DMS79 (cell line): ENCODE data around the gene MYMX.

ENCODE experiments used
- DNase-seq: peaks from one replicate; lab custom pipeline; 2025; lab: John Stamatoyannopoulos, UW

Gene MYMX

DNA sequence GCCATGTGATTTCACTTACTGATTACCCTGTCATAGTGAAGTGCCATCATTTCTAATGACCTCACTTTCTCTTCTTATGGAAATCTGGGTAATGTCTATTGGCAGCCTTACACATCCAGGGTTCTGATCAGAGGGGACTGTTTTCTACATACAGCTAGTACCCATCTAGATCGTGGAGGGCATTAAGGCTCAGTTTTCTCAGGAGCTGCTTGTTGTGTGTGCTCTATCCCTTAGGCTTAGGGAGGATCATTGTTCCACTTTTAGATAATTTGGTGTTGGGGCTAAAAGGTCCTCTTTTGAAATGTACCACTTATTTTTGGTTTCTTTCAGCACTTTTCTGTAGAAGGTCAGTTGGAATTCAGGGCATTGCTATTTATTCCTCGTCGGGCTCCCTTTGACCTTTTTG lies 34.0 kb downstream of the MYMX start:
- DNase-seq: no peak

DNA sequence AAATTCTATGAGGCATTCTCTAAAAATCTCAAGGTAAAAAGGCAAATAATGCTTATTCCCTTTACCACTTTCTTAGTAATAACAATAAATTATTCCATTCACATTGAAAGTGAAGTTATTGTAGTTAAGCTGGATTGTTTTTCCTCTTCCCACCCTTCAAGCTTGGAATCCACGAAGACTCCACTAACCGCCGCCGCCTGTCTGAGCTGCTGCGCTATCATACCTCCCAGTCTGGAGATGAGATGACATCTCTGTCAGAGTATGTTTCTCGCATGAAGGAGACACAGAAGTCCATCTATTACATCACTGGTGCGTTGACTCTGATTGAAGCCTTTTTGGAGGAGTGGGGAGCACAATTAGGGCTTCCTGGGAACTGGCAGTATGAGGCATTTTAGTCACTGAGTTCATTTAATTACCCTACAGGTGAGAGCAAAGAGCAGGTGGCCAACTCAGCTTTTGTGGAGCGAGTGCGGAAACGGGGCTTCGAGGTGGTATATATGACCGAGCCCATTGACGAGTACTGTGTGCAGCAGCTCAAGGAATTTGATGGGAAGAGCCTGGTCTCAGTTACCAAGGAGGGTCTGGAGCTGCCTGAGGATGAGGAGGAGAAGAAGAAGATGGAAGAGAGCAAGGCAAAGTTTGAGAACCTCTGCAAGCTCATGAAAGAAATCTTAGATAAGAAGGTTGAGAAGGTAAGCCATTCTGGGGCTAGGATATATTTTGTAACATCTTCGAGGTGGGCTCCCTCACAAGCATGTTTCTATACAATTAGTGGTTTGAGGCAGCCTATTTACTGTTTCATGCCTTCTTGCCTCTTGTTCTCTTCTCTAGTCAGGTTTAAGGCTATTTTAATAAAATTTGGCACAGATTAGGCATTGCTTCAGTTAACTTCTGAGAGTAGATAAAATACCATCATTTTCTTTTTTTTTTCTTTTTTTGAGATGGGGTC lies 35.1 kb downstream of the MYMX start:
- no peak for DNase-seq

DNA sequence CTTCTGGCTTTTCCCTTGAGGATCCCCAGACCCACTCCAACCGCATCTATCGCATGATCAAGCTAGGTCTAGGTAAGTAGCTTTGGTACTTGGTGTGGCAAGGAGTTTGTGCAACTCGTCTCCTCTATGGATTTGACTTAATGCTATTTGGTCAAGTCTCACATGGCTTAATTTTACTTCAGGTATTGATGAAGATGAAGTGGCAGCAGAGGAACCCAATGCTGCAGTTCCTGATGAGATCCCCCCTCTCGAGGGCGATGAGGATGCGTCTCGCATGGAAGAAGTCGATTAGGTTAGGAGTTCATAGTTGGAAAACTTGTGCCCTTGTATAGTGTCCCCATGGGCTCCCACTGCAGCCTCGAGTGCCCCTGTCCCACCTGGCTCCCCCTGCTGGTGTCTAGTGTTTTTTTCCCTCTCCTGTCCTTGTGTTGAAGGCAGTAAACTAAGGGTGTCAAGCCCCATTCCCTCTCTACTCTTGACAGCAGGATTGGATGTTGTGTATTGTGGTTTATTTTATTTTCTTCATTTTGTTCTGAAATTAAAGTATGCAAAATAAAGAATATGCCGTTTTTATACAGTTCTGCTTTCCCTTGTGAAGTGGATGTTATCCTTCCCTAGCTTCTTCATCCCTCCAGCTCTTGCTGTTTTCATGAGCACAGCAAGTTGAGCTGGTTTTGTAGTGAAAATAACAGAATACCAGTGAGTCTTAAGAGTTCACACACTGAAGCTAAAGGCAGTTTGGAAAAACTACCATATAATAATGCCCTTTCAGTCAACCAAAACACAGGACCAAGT lies 36.8 kb downstream of the MYMX start:
- no peak for DNase-seq

DNA sequence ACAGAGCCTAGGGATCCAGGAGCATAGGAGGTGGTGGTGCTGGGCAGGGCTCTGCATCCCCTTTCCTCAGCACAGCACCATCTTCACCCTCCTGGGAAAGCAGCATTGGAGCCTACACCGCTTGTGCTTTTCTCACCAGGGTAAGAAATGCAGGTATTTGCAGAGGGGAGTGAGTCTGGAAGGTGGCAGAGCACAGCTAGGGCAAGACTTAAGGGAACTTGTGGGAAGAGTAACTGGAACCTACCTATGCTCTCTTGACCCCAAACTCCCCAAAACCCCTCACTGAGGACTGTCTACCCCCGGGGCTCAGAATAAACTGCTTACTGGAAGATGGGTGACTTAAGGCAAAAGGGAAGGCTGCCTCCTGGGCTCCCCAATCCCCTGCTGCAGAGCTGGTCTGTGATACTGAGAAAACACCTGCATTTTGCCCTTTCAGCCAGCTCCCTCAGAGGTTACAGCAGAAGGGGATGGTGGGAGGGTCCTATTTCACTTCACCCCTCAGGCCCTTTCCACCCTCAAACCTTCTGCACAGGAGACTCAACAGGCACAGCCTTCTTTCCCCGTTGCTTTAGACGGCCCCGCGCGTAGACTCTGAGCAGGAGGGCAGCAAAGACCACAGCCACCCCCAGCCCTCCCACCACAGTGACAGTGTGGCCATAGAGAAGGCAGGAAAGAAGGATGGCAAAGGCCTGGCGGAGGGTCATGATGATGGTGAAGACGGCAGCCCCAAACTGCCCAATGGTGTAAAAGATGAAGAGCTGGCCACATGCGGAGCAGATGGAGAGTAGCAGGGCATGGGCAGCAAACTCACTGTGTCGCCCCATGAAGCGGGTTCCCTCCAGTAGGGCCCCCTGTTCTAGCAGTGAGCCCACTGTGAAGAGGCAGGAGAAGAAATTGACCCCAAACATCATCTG lies 37.7 kb downstream of the MYMX start:
- no peak for DNase-seq

DNA sequence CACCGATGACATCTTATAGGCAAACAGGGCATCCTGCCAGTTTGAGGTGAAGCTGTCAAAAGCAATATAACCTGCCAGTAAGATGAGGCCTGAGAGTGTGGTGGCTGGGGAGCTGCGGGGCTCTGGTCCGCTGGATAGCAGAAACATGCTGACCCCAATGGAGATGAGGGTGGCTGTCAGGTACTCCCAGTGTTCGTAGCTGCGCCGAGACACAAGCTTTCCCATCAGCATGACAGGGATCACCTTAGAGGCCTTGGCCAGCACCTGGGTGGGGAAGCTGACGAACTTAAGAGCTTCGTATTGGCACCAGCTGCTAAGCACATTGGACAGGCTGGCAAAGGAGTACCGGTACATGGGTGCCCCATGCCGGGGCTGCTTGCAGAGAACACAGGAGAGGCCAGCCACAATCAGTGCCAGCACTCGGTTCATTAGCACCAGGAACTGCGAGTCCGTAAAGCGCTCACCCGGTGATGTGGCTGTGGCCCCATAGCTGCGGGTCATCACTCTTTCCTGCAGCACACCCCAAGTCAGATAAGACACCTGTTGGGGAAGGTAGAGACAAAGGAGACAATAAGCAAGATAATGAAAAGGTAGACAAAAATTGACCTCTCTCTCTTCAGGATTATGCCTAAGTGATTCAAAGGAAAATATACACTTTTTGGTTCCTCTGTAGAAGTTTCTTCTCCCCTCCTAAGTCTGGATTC lies 38.5 kb downstream of the MYMX start:
- no peak for DNase-seq

DNA sequence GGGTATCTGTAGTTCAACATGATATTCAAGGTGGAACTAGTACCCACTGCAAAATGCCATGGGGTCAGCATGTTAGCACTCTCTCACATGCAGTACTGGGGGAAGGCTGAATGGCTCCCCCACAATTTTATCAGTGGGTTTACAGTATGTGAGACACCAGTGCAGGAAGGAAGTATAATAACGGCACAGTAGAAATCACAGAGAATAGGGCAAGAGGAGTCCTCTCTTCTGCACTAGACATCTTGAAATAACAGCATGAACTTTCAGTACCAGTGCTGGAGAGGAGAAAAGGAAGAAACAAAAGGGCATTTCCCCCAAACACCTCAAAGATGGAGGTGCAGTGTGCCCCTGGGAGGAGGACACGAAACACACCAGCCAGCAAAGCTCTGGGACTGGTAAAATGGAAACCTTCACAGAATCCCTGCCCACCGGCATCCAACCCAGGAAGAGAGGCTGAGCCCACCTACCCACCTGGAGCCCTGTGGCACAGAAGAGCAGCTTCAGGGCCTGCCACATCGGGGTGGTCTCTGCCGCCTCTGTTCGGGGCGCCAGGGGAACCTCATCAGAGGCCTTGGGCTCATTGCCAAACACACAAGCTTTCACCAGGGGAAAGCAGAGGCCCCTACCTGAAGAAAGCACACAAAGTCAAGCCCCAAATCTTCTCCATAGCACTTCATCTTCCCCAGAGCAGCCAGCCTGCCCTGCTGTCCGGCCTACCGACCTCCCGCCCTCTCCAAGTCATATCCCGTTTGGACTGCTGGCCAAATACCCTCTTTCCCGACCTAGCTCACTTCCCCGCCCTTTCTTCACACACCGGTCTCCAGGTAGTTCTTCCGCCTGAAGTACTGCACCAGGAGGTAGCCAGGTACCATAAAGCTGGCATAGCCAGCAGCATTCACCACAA lies 39.4 kb downstream of the MYMX start:
- peak; percentile 38 for DNase-seq

DNA sequence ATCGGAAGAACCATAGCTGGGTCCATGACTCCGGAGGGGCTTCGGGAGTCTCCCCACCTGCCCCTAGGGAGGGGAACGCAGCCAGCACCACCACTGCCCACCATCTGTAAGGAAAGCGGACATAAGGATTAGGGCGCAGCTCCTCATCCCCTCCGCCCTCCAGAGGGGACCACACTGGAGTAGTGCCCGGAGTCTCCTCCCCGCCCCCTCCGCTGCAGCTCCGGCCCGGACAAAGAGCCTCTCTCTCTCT lies 40.0 kb downstream of the MYMX start:
- DNase-seq: no peak

DNA sequence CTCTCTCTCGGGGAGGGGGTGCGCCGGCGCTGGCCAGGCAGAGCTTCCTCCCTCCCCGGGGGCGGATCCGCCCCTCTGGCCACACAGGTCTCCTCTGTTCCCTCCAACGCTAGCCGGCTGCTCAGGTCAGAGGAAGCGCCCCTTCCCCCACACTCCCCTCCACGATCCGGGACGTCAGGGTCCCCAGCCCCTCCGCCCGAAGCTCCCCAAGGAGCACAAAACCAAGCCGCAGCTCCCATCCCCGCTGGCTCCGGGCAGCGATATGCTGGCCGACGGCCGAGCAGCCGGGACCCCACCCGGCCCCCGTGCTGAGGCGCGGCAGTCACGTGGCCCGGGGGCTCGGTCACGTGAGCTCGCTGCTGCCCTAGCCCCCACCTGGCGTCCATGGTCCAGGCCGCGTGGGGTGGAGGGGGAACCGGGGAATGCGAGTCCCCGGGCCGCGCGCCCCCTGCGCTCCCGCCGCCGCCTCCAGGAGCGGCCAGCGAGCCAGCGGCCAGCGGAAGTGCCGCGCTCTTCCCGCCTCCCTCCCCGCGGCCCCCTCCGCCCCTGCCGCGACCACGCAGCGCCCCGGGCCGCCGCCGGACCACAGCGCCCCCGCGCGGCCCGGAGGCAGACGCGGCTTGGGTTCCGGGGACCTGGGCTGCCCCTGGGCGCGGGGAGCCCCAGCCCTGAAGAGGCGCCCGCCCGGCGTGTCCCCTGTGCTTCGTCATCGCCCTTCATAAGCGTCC lies 40.5 kb downstream of the MYMX start, which contains the start of gene SLC35B2:
Gene SLC35B2, minus strand, starts transcription at position 504 of the 728 bp plus-strand sequence. Its CDS starts 118 bp downstream, at position 386.
- DNase-seq: peak; percentile 48

DNA sequence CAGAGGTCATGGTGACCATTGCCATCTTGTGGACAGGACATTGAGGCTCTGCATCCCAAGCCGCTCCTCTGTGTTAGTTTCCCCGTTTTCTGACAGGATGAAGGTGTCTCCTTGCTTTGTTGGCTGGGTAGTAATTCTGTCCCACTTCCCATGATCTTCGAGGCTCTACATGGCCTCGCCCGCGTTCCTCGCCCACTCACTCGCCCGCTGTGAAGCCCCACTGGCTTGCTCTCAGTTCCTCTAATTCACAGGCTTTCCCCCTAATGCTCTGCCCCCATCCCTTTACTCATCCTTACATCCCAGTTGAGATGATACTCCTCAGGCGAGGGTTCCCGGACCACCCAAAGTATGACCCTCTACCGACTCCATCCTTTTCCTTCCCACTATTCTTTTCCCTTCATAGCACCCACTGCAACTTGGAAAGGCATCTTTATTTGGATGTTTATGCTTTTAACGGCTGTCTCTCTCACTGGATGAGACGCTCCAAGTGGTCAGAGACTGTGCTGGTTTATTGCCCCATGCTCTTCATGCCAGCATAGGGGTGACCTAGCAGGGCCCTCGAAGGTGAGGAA lies 41.1 kb downstream of the MYMX start:
- DNase-seq: no peak

DNA sequence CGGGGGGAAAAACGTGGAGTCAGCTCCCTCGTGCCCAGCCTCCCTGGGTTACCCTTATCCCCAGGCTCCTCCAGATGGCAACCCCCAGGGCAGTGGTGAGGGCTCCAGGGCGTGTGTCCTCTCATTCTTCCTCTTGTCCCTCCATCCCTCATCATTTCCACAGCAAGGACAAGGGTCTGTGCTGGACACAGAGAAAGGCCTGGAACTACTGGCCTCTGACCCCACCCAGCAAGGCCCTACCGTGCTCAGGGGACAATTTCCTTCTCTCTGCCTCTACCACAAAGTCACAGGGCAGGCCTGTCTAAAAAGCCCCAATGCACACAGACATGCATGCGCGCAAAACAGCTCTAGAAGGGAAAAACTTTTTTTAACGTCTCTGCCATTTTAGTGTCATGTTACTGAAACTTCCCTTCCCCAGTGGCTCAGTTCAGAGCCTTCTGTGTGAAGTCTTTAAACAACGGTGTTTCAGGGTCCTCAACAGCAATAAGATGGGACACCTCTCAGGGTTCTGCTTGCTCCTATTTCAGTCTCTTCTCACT lies 41.7 kb downstream of the MYMX start:
- DNase-seq: no peak

DNA sequence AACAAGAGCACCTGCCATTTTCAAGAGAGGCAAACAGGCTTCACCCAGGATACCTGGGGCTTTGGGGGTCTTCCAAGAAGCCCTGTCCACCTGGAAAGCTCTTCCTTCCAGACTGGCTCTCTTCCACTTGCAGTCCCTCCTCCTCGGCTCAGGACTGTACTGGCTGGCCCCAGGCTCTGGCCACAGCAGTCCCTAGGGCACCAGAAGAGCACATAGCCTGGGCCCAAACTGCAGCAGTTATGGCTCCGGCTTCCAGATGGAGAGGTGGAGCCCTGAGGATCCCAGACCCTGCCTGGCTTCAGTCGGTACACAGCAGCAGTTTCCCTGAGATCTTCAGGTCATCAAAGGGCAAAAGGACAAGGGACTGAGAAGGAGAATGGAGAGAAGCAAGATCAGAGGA lies 42.2 kb downstream of the MYMX start:
- no peak for DNase-seq

DNA sequence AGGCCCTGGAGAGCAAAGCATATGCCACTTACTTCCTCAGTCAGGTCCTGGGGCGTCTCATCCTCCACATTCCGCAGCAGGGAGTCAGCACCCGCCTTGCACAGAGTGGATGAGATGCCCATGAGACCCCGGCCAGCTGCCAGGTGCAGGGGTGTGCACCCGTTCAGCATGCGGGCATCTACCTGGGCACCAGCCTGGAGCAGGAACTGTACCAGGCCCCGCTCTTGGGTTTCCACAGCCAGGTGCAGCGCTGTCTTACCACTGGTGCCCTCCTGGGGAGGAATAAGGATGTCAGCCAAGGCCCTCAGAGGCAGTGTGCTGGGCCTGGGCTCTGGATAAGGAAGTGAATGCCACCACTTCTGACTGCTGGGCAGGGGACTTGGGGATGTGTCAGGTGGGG lies 43.3 kb downstream of the MYMX start:
- DNase-seq: no peak

DNA sequence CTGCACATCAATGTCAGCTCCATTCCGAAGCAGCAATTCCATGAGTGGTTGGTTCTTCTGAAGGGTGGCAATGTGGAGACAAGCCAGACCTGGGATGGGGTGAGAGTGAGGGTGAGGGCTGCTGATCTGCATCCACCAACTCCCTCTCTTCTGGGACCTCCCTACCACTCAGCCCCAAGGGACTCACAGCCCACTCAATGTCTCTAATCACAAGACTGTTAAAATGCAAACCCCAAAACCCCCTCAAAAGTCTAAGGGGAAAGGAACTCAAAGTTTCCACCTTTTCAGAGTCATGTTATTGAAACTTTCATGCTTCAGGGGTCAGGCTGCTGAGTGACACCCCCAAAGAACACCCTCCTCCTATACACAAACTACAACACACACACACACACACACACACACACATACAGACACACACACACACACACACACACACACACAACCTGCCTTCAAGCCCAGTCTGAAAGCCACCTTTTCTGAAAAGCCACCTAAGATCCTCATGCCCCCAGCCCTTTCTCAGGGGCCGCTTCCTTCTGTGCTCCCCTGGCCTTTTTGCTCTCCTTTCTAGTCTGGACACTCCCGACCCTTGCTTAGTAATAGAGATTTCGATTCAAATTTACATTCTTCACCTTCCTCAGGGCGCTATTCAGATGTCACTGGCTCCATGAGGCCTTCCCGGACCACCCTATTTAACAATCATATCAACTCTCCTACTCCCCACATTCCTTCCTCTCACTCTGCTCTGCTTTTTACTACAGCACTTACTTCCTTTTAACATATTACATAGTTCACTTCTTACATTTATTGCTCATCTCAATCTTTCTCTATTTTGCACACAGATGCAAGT lies 43.9 kb downstream of the MYMX start:
- no peak for DNase-seq

DNA sequence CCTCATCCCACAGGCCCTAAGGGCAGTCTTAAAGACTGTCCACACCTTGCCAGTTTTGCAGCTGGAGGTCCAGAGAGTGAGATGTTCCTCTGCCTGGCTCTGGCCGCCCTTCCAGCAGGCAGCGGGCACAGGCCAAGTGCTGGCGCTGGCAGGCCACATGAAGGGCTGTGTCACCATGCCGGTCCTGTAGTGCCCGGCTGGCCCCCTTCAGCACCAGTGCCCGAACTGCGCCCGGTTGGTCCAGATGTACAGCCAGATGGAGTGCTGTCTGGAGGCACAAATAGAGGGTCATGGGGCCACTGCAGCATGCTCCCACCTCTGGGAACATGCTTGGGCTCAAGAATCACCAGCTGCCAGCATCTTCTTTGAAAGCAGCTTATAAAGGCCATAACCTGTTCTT lies 44.9 kb downstream of the MYMX start:
- DNase-seq: no peak

DNA sequence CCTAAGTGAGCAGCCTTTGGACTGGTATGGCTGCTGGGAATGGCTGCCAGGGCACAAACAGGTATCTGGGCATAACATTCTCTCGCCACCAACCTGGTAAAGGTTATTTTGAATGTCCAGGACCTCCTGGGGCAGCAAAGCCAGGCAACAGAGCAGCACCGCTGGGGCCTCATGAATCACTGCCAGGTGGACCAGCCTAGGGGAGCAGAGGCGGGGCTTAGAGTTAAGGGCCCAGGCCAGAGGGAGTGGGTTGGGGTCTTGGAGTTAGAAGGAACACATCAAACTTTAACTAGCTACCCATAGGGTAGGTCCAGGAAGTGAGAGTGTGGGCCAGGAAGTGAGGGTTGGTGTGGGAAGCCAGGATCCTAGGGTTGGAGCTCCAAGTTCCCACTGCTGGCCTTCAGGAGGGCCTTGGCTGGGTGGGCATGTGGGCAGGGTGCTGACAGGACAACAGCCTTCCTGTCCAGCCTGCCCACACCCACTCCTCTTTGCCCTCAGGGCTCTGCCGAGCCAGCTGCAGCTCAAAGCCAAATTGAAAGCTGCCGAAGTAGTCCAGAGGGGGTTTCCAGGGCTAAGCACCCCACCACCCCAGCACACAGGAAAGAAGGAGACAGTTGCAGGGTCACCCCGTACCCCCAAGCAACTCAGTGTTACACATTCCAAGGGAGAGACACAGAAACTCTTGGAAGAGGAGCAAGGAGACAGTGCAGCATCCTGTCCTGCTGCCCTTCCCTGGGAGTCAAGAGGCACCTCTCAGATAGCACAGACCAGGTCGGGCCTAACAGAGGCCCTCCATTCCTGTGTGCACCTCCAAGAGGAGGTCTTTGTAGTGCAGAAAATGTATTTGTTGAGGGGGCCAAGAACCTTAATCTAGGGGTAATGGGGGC lies 46.0 kb downstream of the MYMX start:
- no peak for DNase-seq

DNA sequence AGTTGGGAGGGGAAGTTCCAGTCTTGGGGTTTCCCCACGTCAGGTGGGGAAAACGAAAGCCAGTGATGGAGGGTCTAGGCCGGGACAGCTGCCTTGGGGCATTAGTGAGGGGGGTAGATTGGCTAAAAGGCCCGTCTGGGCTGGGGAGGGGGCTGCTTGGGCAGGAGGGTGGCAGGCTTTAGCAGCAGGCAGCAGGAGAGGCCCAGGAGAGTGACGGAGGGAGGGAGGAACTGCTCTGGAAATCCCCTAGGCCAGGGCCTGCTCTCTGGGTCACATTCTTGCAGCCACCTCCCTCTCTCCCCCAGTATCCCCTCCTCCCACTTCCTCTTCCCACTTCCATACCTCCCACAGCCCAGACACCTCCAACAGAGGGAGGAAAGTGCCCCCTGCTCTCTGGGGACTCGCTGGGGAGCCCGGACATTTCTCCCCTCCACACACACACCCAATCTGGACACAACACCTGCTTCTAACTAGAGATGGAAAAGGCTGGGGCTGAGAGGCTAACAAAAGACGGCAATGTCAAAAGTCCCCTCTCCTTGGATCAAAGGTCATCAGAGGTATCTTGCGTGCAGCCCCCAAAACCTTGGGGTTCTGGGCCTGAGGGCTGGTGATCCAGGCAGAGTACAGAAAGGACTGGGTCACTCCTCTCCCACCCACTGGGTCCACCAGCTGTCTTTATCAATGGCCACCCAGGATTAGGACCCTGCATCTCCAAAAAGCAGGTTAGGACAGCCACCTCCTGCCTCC lies 46.8 kb downstream of the MYMX start:
- DNase-seq: no peak
